GM18520 (cell line): ENCODE measurements around the gene DAAM1.

ENCODE experiments used
- ATAC-seq: cut with Tn5 transposase; IDR thresholded peaks from one replicate; pipeline ENCODE4 v1.9.1; 2021; ENCODE audit not compliant: unreplicated experiment

The DAAM1 gene

GRCh38 chr14:59187118-59187517 is 1.3 kb upstream of the DAAM1 start:
- no peak for ATAC-seq

- ATAC-seq = peak; percentile 7
Observed at GRCh38 chr14:59187802-59188460, 536 bp upstream of the DAAM1 start.

- no peak for ATAC-seq
Observed at GRCh38 chr14:59189091-59189785, 771 bp downstream of the DAAM1 start.

DNA sequence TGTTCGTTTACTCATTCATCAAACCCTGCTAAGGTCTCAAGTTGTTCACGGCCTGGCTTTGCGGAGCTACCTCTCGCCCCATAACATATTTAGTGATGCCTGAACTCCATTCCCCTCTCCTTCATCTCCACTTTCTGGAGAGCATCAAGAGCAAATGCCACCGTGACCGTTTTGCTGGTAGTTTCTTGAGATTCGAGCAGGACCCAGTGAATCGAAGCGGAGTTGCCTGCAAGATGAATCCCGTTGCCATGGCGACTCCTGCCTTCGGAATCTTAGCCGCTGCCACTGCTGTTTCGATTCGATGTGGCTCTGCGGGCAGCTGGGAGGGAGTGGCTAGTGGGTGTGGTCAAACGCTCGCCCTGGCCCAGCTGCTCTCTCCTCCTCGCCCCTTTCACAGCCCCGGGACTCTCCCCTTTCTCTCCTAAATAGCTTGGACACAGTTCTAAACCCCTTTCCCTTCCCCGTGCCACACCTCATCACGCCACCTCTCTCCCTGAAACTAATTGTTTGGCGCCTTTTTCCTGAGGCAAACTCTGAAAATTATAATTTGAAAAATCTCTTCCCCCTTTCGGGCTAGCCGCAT is 1.4 kb downstream of the DAAM1 start:
- ATAC-seq = peak; percentile 30

GRCh38 chr14:59190372-59190771 is 1.9 kb downstream of the DAAM1 start:
- ATAC-seq = no peak

- ATAC-seq = no peak
Observed at GRCh38 chr14:59195912-59196311, 7.4 kb downstream of the DAAM1 start.

DNA sequence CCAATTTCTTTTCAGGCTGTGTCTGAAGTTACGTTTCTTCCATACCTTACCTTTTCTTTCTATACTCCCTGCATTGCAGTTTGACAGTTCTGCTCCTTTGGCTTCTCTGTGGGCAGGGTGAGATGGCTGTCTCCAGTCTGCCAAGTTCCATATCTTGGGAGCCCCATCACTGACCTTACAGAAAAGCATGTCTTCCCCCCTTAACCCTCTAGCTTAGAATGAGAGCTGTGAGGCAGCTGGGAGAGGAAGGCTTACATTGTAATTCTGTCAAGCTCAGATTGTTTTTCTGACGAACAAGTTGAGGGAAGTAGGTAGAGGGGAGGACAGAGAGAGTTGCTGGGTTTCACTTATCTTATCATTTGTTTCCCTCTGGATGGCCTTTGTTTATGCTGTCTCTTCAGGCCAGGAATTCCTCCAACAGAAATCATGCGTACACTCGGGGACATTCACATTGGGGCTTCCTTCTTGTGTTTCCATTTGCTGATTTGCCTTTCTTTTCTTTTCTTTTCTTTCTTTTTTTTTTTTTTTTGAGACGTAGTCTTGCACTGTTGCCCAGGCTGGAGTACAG is 9.3 kb downstream of the DAAM1 start:
- no peak for ATAC-seq

GRCh38 chr14:59199205-59199604 is 10.7 kb downstream of the DAAM1 start:
- ATAC-seq = no peak

- ATAC-seq = no peak
Observed at GRCh38 chr14:59199614-59200013, 11.1 kb downstream of the DAAM1 start.

- no peak for ATAC-seq
Observed at GRCh38 chr14:59200195-59200594, 11.7 kb downstream of the DAAM1 start.

GRCh38 chr14:59202031-59202430 is 13.6 kb downstream of the DAAM1 start:
- no peak for ATAC-seq

GRCh38 chr14:59204305-59204704 is 15.8 kb downstream of the DAAM1 start:
- no peak for ATAC-seq

GRCh38 chr14:59206892-59207291 is 18.4 kb downstream of the DAAM1 start:
- ATAC-seq = no peak

- peak; percentile 75 for ATAC-seq
Observed at GRCh38 chr14:59207506-59207933, 19.1 kb downstream of the DAAM1 start.

DNA sequence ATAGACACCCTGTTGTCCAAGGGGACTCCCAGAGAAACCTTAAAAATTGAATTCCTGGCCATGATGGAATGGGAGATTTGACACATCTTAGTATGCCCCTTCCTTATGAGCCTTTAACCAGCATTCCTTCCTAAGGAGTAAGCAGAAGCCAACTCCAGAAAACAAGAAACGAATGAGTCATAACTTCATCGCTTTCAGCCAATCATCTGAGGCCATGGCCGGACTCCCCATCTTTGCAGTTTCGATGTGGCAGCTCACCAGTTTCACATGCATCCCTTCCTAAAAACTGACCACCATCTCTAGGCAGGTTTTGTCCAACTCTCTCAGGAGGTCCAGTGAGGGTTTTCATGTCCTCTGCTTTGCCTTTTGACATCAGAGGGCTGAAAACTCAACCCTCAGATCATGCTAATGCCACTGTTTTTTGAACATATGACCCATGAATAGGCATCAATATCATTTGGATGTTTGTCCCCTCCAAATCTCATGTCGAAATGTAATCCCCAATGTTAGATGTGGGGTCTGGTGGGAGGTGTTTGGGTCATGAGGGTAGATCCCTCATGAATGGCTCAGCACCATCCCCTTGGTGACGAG is 19.9 kb downstream of the DAAM1 start:
- ATAC-seq = no peak

DNA sequence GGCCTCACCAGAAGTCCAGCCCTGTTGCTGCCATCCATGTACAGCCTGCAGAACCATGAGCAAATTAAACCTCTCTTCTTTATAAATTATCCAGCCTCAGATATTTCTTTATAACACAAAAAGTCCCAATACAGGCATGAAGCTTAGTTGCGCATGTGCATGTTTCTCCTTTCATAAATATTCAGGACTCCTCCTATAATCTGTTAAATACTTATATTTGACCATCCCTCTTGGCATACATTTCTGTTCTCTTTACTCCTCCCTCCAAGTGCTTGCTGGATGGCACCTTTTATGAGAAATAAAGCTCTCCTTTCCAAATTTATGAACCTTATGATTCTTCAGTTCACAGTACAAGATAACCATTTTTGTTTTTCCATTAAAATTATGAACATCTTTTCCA is 20.5 kb downstream of the DAAM1 start:
- no peak for ATAC-seq

DNA sequence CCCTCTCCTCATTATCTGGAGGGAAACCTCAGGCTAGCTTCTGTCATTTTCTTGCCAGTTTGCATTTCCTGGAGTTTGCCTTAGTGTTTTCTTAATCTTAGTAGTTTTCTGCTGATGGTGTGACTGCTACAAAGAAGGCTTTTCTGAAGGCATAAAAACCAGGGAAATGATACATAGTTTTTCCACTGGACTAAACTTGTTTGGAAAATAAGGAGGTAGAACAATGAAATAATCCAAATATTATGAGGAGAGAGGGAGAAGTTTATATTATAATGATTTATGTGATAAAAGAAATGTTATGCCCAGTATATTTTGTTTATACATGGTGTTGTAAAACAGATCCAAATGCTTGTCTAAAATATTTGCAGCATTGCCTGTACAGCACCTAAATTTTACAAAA is 22.2 kb downstream of the DAAM1 start:
- ATAC-seq = no peak

DNA sequence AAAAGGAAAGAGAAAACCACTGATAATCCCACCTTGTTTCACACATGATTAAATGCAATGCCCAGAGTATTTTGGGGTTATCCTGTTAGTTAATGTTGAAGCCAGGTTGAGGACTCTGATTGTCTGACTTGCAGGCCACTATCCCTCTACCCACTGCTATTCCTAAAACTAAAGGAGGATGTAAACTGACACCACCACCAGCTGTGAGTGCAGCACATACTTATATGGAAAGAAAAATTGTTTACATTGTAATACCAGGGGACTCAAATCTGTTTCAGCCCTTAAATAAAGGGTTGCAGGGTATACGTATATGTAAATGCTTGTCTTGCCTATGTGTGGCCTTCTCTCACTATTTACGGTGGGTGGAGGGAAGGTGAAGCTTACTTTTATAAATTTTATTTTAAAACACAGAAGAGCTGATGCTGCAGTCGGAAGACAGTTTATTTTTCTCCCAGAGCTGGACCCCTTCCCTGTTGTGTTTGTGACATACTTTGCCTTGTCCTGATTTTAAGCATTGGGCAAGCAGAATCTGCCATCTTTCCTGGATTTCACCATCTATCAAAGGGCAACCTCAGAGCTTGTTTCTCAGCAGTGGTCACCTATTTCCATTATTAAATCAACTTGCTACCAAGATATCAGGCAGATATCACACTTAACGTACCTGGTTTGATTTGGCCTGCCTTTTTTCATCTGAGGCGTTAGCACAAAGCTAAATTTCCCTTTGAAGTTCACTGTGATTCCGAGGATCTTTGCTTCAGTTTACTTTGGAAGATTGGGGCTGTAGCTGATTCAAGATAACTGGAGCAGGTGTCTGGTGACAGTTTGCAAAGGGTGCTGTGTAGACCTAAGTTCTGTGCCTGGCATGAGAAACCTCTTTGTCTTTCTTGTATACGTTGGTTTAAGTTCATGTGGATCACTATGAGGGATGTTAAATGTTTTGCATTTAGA is 25.2 kb downstream of the DAAM1 start:
- no peak for ATAC-seq

DNA sequence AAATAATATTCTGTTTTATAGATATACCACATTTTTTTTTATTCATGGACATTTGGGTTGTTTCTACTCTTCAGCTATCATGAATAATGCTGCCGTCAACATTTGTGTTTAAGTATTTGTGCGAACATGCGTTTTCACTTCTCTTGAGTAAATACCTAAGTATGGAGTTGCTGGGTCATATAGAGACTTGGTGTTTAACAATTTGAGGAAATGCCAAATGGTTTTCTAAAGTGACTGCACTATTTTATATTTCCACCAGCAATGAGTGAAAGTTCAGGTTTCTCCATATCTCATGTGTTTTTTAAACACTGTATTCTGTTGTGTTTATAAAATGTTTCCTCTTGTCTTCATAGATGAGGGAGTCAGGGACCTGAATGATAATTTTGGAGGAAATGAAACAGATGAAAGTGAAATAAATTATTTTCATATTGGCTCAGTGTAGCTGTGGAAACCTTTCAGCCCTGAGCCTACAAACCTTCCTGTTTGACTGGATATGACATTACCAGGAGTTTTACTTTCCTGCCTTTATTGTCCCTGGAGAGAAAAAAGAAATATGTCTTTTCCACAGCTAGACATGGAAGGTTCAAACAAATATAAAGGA is 26.3 kb downstream of the DAAM1 start:
- no peak for ATAC-seq

GRCh38 chr14:59215322-59215721 is 26.9 kb downstream of the DAAM1 start:
- ATAC-seq = no peak
